CD4-positive, alpha-beta T cell treated with Interleukin-17A for 1 hour (primary cell): ENCODE data around the gene GDF10.

Source experiments
- DNase-seq: peaks from one replicate; pipeline ENCODE4 v3.0.0-alpha.2; 2020

Gene GDF10

DNA sequence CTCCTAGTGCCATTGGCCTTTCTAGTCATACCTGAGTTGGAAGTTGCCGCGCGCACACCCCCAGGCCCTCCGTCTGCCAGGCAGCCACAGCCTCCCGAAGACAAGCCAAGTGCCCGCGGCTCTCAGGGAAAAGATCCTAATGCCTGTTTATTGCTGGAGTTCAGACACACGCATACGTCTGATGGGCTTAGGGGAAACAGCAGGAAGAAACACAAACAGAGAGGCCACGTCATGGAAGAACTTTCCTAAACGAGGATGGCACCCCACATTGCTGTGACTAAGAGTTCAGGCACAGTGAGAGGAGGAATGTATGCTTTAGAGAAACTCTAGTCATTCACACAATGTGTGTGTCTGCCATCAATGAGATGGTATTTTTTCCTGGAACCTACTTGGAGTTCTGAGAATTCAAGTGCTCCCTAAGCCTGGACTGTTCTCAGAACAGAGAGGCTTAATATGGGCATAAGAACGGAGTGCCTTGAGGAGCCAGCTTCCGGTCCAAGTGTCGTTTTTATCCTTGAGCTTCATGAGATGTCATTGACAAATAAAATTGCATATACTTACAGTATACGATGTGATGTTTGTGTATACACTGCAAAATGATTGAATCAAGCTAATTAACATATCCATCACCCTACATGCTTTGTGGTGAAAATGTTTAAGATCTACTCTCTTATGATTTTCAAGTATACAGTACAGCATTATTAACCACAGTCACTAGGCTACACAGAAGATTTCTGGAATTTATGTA lies 36.6 kb downstream of the GDF10 start:
- no peak for DNase-seq

DNA sequence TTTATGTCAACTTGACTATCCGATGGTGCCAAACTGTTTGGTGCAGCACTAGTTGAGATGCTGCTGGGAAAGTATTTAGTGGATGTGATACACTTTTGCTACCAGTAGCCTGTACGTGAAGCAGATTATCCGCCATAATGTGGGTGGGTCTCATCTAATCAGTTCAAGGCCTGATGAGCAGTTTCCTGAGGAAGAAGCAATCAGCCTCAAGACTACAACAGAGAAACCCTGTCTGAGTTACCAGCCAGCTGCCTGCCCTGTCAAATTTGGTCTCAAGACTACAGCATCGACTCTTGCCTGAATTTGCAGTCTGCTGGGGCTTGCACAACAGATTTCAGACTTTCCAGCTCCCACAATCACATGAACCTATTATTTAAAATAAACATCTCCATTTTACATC lies 37.3 kb downstream of the GDF10 start:
- DNase-seq: no peak

DNA sequence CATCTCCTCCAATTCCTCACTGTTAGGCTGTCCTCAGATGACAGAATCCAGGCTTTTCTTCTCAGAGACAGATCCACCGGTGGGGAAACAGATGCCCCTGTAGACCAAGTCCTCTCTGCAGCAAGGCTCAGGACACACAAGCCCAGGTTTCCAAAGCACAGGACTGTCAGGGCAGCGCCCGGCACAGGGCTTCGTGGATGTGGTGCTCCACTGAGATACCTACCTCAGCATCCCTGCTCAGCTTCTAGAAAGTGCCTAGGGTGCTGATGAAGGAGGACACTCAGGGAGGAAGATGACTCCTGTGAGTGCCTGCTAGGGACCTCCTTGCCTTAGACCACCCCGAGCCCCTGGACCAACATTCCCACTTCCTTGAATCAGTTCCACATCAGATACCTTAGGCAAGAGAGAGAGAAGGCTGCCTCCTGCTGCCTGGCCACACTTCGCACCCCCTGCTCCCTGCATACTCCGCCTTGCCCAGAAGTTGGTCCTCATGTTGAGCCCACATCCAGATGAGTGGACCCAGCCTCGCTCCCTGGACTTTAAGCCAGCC lies 39.3 kb downstream of the GDF10 start:
- no peak for DNase-seq

DNA sequence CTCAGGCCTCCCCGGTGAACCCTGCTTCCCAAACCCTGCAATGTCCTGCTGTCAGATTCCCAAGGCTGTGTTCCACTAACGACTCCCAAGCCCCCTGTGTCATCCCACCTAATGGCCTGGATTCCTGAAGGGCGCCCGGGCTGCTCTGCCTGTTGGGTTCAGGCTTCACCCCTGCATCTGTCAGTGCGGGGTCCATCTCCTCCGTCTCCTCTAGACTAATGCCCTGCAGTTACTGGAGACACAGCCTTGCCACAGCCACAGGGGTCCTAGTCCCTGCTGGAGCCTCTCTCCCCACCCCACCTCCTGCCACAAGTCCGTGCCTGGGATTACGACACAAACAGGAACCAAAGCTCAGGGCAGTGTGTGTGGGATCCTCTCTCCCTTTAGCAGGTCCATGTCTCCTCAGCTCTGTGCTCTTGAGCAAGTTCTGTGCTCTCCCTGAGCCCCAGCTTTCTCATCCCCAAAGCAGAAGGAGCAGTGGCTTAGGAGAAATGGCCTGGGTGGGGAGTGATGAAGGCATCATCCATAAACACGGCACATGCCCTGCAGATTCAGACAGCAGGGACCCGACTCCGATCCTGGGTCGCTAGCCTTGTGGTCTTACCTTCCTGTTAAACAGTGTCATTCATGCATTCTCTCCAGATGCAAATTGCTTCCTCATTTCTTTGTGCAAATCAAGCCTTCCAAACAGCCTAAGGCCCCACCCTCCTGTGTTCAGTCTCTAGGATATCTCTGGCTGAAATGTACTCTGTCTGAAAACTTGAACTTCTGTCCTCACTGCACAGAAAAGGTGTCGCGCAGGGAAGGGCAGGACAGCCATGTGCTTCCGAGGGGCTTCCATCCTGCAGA lies 40.0 kb downstream of the GDF10 start:
- DNase-seq: no peak

DNA sequence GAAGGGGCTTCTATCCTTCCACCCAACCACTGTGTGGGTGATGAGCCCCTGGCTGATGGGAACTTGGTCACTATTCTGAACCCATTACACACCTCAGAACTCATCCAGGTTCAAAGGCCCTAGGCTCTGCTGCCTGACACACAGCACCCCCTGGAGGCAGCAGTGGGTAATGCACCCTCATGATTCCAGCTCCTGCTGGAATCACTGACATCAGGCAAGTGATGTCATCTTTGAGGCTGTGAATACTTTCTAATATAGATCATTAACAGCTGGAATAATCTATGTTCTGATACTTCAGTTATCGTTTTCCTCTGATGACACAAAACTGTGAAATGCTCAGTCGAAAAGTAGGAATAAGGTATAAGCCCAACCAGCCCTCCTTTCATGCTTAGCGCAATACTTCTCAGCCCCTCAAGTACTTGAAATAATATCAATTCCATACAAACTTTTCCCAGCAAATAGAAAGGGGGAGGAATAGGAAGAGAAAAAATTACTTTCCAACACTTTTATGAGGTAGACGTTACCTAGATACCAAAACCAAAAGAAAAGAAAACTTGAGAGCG lies 40.7 kb downstream of the GDF10 start:
- DNase-seq: peak; percentile 64

DNA sequence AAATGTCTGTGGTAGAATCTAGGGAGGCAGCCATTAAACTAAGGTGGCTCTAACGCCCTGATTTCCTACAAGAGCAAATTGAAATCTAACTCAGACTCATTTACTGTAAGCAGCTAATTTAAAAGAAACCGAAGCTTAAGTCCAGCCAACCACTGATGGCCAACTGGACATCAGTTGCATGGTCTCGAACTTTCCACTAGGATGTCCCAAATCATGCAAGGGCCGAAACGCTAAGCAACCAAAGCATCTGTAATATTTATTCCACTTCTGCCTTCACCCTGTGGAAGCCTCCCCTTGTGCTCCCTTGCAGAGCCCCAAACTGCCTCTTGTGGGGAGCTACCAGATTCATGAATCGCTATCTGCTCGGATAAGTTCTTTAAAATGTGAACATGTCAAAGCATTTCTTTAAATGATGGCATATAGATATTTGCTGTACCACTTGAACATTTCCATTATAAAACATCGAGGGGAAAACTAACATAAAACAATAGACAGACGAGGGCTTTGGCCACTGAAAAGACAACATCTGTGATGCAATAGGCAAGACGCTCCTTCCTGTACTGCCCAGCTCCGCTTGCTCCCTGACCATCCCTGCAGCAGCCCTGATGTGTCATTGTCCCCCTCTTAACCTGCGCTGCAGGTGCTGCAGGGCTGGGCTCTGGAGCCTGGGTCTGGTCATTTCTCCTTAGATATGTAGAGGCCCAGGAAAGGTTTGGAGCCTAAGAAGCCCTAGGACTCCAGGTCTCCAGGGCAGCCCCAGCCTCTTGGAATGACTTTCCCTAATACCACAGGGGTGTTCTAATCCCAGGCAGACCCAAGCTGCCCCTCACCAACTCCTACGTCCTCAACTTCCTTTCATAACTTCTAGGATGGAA lies 45.2 kb downstream of the GDF10 start:
- no peak for DNase-seq

DNA sequence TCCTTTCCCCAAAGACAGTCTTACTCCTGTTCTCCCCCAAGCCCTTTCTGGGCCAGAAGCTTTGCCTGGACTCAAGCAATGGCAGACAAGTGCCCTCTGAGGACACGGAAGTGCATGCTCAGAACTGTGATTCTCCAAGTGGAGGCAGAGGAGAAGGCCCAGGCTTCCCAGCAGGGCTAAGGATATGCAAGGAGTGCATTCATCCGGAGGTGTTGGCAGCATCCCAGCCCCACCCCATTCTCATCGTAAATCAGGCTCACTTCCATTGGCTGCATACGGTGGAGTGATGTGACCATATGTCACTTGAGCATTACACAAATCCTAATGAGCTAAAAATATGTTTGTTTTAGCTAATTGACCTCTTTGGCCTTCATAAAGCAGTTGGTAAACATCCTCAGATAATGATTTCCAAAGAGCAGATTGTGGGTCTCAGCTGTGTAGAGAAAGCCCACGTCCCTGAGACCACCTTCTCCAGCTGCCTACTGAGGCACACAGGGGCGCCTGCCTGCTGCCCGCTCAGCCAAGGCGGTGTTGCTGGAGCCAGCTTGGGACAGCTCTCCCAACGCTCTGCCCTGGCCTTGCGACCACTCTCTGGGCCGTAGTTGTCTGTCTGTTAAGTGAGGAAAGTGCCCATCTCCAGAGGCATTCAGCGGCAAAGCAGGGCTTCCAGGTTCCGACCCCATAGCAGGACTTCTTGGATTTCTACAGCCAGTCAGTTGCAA lies 46.7 kb downstream of the GDF10 start:
- DNase-seq: no peak

DNA sequence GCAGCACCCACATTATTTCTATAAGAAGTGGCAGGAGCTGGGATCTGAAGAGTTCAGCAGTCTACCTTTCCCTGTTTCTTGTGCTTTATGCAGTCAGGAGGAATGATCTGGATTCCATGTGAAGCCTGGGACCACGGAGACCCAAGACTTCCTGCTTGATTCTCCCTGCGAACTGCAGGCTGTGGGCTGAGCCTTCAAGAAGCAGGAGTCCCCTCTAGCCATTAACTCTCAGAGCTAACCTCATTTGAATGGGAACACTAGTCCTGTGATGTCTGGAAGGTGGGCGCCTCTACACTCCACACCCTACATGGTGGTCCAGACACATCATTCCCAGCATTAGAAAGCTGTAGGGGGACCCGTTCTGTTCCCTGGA lies 47.3 kb downstream of the GDF10 start:
- no peak for DNase-seq

DNA sequence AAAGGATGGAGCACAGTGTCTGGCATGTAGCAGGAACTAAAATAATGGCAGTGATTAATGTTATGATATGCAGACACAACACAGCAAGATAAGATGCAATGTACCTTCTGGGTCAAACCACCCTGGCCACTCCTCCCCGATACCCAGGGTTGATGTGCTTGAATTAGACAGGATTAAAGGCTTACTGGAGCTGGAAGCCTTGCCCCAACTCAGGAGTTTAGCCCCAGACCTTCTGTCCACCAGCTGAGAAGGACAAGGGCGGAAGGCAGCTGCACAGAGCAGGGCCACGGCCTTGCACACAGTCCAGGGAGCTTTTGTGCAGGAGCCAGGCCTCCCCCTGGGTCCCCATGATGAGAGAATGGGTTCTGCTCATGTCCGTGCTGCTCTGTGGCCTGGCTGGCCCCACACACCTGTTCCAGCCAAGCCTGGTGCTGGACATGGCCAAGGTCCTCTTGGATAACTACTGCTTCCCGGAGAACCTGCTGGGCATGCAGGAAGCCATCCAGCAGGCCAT lies 48.2 kb downstream of the GDF10 start, which contains the start of gene RBP3:
Gene RBP3, plus strand, starts transcription at position 226 of the 514 bp plus-strand sequence. Its CDS starts 122 bp downstream, at position 348.
- DNase-seq: no peak

DNA sequence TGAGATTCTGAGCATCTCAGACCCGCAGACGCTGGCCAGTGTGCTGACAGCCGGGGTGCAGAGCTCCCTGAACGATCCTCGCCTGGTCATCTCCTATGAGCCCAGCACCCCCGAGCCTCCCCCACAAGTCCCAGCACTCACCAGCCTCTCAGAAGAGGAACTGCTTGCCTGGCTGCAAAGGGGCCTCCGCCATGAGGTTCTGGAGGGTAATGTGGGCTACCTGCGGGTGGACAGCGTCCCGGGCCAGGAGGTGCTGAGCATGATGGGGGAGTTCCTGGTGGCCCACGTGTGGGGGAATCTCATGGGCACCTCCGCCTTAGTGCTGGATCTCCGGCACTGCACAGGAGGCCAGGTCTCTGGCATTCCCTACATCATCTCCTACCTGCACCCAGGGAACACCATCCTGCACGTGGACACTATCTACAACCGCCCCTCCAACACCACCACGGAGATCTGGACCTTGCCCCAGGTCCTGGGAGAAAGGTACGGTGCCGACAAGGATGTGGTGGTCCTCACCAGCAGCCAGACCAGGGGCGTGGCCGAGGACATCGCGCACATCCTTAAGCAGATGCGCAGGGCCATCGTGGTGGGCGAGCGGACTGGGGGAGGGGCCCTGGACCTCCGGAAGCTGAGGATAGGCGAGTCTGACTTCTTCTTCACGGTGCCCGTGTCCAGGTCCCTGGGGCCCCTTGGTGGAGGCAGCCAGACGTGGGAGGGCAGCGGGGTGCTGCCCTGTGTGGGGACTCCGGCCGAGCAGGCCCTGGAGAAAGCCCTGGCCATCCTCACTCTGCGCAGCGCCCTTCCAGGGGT lies 48.9 kb downstream of the GDF10 start:
- DNase-seq: no peak

DNA sequence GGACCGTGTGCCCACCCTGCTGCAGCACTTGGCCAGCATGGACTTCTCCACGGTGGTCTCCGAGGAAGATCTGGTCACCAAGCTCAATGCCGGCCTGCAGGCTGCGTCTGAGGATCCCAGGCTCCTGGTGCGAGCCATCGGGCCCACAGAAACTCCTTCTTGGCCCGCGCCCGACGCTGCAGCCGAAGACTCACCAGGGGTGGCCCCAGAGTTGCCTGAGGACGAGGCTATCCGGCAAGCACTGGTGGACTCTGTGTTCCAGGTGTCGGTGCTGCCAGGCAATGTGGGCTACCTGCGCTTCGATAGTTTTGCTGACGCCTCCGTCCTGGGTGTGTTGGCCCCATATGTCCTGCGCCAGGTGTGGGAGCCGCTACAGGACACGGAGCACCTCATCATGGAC lies 49.5 kb downstream of the GDF10 start:
- no peak for DNase-seq

DNA sequence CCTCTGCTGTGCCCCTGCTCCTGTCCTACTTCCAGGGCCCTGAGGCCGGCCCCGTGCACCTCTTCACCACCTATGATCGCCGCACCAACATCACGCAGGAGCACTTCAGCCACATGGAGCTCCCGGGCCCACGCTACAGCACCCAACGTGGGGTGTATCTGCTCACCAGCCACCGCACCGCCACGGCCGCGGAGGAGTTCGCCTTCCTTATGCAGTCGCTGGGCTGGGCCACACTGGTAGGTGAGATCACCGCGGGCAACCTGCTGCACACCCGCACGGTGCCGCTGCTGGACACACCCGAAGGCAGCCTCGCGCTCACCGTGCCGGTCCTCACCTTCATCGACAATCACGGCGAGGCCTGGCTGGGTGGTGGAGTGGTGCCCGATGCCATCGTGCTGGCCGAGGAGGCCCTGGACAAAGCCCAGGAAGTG lies 50.0 kb downstream of the GDF10 start:
- DNase-seq: no peak

DNA sequence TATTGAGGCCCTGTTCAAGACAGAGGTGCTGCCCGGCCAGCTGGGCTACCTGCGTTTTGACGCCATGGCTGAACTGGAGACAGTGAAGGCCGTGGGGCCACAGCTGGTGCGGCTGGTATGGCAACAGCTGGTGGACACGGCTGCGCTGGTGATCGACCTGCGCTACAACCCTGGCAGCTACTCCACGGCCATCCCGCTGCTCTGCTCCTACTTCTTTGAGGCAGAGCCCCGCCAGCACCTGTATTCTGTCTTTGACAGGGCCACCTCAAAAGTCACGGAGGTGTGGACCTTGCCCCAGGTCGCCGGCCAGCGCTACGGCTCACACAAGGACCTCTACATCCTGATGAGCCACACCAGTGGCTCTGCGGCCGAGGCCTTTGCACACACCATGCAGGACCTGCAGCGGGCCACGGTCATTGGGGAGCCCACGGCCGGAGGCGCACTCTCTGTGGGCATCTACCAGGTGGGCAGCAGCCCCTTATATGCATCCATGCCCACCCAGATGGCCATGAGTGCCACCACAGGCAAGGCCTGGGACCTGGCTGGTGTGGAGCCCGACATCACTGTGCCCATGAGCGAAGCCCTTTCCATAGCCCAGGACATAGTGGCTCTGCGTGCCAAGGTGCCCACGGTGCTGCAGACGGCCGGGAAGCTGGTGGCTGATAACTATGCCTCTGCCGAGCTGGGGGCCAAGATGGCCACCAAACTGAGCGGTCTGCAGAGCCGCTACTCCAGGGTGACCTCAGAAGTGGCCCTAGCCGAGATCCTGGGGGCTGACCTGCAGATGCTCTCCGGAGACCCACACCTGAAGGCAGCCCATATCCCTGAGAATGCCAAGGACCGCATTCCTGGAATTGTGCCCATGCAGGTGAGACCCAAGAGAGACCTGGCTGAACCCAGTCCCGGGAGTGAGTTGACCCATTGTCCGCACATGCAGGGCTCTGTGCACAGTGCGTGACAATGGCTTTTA lies 51.0 kb downstream of the GDF10 start:
- no peak for DNase-seq

DNA sequence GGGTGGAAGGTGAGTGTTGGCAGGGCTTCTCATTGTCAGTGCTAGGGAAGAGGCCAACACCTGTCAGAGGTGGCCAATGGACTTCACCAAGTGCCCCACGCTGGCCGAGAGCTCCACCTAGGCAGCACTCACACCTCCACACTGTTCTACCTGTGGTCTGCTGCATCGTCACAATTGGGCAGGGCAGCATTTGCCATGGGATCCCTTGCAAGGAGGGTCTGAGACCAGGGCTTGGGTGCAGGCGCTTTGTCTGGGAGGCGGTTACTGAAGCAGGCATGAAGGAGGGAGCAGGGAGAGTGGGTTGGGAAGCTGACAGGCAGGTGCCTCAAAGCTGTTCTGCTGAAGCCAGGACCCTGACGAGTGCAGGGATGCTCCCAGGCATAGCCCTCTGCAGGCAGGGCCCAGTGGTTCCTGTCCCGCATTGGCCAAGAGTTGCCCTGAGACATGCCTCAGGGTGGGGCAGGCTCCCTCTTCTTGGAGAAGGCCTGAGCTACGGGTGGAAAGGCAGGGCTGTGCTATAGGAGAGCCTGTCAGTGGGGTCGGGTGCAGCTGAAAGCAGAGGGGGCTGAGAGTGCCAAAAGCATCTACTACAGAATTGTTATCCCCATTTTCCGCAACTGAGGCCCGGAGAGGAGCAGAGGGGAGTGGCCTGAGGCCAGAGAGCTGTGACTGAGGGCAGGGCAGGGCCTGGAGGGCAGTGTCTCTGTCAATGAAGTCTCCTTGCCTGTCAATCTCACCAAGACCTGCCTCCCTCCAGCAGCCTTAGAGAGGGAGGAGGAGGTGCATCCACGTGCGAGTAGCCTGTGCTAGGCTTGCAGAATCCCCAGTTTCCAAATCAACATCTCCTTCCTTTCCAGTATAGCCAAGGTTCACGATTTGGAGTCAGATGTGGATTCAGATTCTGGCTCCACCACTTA lies 52.2 kb downstream of the GDF10 start:
- DNase-seq: no peak

DNA sequence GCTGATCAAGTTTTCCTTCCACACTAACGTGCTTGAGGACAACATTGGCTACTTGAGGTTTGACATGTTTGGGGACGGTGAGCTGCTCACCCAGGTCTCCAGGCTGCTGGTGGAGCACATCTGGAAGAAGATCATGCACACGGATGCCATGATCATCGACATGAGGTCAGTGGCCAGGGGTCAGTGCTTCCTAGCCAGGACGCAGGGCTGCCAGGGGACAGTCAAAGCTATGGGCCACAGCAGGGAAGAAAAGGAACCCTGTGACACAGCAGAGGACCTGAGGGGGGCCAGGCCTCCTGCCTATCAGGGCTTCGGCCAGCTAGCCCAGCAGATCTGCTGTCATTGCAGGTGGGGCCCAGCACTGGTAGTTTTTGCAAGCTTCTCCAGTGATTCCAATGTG lies 53.4 kb downstream of the GDF10 start:
- DNase-seq: no peak

DNA sequence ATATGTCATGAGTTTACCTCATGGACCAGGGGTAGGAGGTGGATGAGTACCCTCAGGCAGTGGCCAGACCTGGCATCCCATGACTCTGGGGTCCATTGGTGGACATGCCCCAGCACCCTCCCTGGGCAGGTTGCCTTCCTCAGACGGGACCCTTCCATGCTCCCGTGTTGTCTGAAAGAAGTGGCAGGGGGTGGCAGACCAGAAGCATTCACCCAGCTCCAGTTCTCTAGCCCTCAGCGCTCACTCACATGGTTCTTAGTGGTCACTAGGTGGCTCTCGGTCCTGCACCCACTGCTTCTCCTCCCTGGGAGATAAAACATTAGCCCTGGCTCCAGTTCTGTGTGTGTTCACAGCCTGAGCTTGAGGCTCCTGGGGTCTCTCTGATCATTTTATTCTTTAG lies 54.2 kb downstream of the GDF10 start:
- DNase-seq: no peak

DNA sequence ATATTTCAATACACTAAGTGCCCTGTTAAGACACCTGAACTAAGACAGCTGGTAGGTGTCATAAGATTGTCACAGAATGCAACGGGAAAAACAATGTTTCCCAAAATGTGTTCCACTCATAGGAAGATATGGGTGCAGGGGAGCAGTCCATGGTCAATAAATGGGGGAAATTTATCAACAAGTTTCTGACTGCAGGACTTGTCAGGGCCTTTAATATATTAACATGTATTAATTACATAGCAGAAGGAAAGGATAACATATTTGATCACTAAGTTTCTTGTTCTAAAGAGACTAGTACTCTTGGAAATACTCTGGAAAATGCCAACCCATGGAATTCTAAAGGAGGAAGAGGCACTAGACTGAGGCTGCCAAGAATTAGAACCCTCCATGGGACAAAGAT lies 54.9 kb downstream of the GDF10 start:
- no peak for DNase-seq

DNA sequence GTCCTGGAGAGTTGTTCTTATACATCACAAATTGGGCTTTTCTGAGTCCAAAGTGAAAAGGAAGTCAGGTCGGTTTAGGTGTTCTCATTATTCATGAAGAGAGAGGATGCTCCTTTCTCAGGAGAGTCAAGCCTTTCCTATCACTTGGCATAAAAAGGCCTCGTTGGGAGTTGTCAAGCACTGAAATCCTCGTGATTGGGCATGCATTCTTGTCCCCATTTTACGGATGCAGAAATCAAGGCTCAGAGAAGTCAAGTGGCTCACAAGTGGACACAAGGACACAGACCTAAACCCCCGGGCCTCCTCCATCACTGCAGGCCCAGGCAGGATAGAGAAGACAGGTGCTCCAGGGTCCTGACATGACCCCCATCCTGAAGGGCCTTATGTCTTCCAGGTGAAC lies 56.7 kb downstream of the GDF10 start:
- no peak for DNase-seq
